Measurements from ENCODE around the gene ACTN2. TPM values are rescaled to one million over a fixed set of nuclear protein-coding genes. Genes with fewer than 3 reads are reported as not detected.

The ACTN2 gene
- total RNA-seq, 1 experiment from 2014 or later: 0.49 TPM

DNA sequence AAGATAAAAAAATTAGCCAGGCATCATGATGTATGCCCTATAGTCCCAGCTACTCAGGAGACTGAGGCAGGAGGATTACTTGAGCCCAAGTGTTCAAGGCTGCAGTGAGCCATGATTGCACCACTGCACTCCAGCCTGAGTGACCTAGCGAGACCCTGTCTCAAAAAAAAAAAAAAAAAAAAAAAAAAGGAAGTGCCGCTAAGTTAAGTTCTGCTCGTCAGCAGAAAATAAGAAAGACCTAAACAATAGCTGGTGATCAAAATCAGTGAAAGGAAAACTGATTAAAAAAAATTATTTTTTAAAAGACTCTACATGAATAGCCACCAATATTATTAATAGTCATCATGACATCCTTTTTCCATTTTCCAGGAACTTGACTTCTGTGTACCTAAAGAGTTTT is 64.6 kb downstream of the ACTN2 start:
- DNase-seq (ENCODE audit: low read depth, low spot score) (no peak), ATAC-seq (no peak)
- H3K27me3 ChIP-seq (ENCODE audit: control insufficient read depth, insufficient read depth, low read length): no peaks in the 10 kb centered on the region; the same call in 1 of the 2 replicates
- ChIA-PET CTCF (interaction anchor here (0.6 kb wide), 1 partner anchor 338 kb away, joined by 5 read pairs; no protein-coding TSS in a partner anchor), POLR2A (interaction anchor here (0.6 kb wide), 1 partner anchor 335 kb away, joined by 11 read pairs; no protein-coding TSS in a partner anchor)
- no peaks in the 10 kb centered on the region for H3K4me1 ChIP-seq (ENCODE audit: control insufficient read depth, insufficient read depth, low read length)
- H3K9me3 ChIP-seq (ENCODE audit: control insufficient read depth, insufficient read depth, low read depth, low read length): no peaks in the 10 kb centered on the region
- in situ Hi-C loops (cut with HindIII; ENCODE audit: low pct_unique_long_range_greater_than_20kb, low sequenced_read_pairs): no loop called here
- H3K27ac ChIP-seq (ENCODE audit: low read length): no peak overlapping the region
- no peak for TF ChIP-seq SIN3A (IDR thresholded peaks at IDR 0.05; ENCODE audit: borderline replicate concordance, insufficient read depth, low read depth, low read length)
- TF ChIP-seq, protein P1, sequence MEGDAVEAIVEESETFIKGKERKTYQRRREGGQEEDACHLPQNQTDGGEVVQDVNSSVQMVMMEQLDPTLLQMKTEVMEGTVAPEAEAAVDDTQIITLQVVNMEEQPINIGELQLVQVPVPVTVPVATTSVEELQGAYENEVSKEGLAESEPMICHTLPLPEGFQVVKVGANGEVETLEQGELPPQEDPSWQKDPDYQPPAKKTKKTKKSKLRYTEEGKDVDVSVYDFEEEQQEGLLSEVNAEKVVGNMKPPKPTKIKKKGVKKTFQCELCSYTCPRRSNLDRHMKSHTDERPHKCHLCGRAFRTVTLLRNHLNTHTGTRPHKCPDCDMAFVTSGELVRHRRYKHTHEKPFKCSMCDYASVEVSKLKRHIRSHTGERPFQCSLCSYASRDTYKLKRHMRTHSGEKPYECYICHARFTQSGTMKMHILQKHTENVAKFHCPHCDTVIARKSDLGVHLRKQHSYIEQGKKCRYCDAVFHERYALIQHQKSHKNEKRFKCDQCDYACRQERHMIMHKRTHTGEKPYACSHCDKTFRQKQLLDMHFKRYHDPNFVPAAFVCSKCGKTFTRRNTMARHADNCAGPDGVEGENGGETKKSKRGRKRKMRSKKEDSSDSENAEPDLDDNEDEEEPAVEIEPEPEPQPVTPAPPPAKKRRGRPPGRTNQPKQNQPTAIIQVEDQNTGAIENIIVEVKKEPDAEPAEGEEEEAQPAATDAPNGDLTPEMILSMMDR (IDR thresholded peaks at IDR 0.05): no peak
- no peak for TF ChIP-seq TCF7L2 (IDR thresholded peaks at IDR 0.05; ENCODE audit: low read depth, low read length)
- TF ChIP-seq POLR2AphosphoS5 (IDR thresholded peaks at IDR 0.05; ENCODE audit: low read depth, low read length): no peak
- TF ChIP-seq, protein P2, sequence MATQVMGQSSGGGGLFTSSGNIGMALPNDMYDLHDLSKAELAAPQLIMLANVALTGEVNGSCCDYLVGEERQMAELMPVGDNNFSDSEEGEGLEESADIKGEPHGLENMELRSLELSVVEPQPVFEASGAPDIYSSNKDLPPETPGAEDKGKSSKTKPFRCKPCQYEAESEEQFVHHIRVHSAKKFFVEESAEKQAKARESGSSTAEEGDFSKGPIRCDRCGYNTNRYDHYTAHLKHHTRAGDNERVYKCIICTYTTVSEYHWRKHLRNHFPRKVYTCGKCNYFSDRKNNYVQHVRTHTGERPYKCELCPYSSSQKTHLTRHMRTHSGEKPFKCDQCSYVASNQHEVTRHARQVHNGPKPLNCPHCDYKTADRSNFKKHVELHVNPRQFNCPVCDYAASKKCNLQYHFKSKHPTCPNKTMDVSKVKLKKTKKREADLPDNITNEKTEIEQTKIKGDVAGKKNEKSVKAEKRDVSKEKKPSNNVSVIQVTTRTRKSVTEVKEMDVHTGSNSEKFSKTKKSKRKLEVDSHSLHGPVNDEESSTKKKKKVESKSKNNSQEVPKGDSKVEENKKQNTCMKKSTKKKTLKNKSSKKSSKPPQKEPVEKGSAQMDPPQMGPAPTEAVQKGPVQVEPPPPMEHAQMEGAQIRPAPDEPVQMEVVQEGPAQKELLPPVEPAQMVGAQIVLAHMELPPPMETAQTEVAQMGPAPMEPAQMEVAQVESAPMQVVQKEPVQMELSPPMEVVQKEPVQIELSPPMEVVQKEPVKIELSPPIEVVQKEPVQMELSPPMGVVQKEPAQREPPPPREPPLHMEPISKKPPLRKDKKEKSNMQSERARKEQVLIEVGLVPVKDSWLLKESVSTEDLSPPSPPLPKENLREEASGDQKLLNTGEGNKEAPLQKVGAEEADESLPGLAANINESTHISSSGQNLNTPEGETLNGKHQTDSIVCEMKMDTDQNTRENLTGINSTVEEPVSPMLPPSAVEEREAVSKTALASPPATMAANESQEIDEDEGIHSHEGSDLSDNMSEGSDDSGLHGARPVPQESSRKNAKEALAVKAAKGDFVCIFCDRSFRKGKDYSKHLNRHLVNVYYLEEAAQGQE (IDR thresholded peaks at IDR 0.05; ENCODE audit: insufficient read depth in 1 of 2, low read depth in 2 of 2, low read length in 1 of 2): no peak
- BruUV-seq (replicated peaks): no TSS peak
- intact Hi-C loops (cut with micrococcal nuclease; ENCODE audit: unreplicated experiment): loop anchor here (5.0 kb wide), 1 partner anchor 636 kb away; no protein-coding TSS in a partner anchor
- no peak overlapping the region for H3K4me3 ChIP-seq (ENCODE audit: low read depth in 2 of 2, low read length in 2 of 2)
- H3K36me3 ChIP-seq (ENCODE audit: control insufficient read depth, insufficient read depth, low read length): no peaks in the 10 kb centered on the region

DNA sequence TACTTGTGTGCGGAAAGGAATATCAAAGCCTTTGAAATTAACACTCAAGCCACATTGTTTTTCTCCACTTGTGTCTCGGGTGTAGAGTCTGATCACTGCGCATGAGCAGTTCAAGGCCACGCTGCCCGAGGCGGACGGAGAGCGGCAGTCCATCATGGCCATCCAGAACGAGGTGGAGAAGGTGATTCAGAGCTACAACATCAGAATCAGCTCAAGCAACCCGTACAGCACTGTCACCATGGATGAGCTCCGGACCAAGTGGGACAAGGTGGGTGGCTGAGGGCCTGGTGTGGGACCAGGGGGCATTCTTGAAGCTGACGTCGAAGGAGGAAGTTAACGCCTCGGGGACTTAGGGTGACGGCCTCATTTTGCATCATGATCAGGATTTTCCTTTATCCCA is 65.1 kb downstream of the ACTN2 start:
- ChIA-PET CTCF (interaction anchor here (0.6 kb wide), 1 partner anchor 338 kb away, joined by 5 read pairs; no protein-coding TSS in a partner anchor), POLR2A (interaction anchor here (0.6 kb wide), 1 partner anchor 335 kb away, joined by 11 read pairs; no protein-coding TSS in a partner anchor)
- in situ Hi-C loops (cut with HindIII; ENCODE audit: low pct_unique_long_range_greater_than_20kb, low sequenced_read_pairs): no loop called here
- ATAC-seq (no peak), DNase-seq (ENCODE audit: low read depth, low spot score) (no peak)
- intact Hi-C loops (cut with micrococcal nuclease; ENCODE audit: unreplicated experiment): loop anchor here (5.0 kb wide), 1 partner anchor 636 kb away; no protein-coding TSS in a partner anchor
- H3K27ac ChIP-seq (ENCODE audit: low read length): no peak overlapping the region
- H3K9me3 ChIP-seq (ENCODE audit: control insufficient read depth, insufficient read depth, low read depth, low read length): no peaks in the 10 kb centered on the region
- H3K4me3 ChIP-seq (ENCODE audit: low read depth in 2 of 2, low read length in 2 of 2): no peak overlapping the region
- TF ChIP-seq SIN3A (IDR thresholded peaks at IDR 0.05; ENCODE audit: borderline replicate concordance, insufficient read depth, low read depth, low read length) (no peak), POLR2AphosphoS5 (IDR thresholded peaks at IDR 0.05; ENCODE audit: low read depth, low read length) (no peak), TCF7L2 (IDR thresholded peaks at IDR 0.05; ENCODE audit: low read depth, low read length) (no peak)
- TF ChIP-seq, protein P1 (IDR thresholded peaks at IDR 0.05): no peak
- TF ChIP-seq, protein P2 (IDR thresholded peaks at IDR 0.05; ENCODE audit: insufficient read depth in 1 of 2, low read depth in 2 of 2, low read length in 1 of 2): no peak
- no peaks in the 10 kb centered on the region for H3K4me1 ChIP-seq (ENCODE audit: control insufficient read depth, insufficient read depth, low read length)
- no peaks in the 10 kb centered on the region; the same call in 1 of the 2 replicates for H3K27me3 ChIP-seq (ENCODE audit: control insufficient read depth, insufficient read depth, low read length)
- H3K36me3 ChIP-seq (ENCODE audit: control insufficient read depth, insufficient read depth, low read length): no peaks in the 10 kb centered on the region
- BruUV-seq (replicated peaks): no TSS peak
